PFSK-1 (cell line): ENCODE measurements around the gene COPS2.

Experiments used
- FOXP2 ChIP-seq: optimal IDR thresholded peaks from 2 replicates; pipeline ENCODE3; 2011; ENCODE audit warnings: borderline replicate concordance, control low read depth, inconsistent platforms; ENCODE audit not compliant: insufficient read depth; ENCODE audit errors: extremely low read length, extremely low read depth
- POLR2AphosphoS5 ChIP-seq: IDR thresholded peaks from 2 replicates; pipeline ENCODE4 v1.6.1; 2012; ENCODE audit warnings: low read depth, mild to moderate bottlenecking, control low read depth, low read length, moderate library complexity
- REST ChIP-seq, 2 experiments: IDR thresholded peaks; 2 replicates each; pipeline versions ENCODE4 v1.6.1 to v1.8.0; 2011 to 2012; ENCODE audit warnings: low read depth in 2 of 2, low read length in 2 of 2, control low read depth in 1 of 2, inconsistent platforms in 1 of 2, mild to moderate bottlenecking in 1 of 2, moderate library complexity in 1 of 2; ENCODE audit not compliant: insufficient read depth in 1 of 2
- SIN3A ChIP-seq: IDR thresholded peaks from 2 replicates; pipeline ENCODE4 v1.6.1; 2012; ENCODE audit warnings: mild to moderate bottlenecking, low read length, moderate library complexity, borderline replicate concordance; ENCODE audit not compliant: insufficient read depth
- TAF1 ChIP-seq: IDR thresholded peaks from 2 replicates; pipeline ENCODE4 v1.6.1; 2012; ENCODE audit warnings: low read length, control low read depth, borderline replicate concordance; ENCODE audit not compliant: insufficient read depth

- TF ChIP-seq POLR2AphosphoS5 = no peak
- TF ChIP-seq REST (IDR thresholded peaks at IDR 0.05; ENCODE audit: insufficient read depth in 1 of 2, low read depth in 2 of 2, low read length in 2 of 2) = no peak
- no peak for TF ChIP-seq FOXP2
- TF ChIP-seq SIN3A = no peak
- TF ChIP-seq TAF1 = no peak
Measured at GRCh38 chr15:49155834-49156627, 632 bp upstream of the COPS2 start.
